GM20000 (cell line): ENCODE results near the gene PLD1.

Experiments used
- DNase-seq: peaks from one replicate; pipeline ENCODE4 v3.0.0; 2012; ENCODE audit warnings: low spot score
- TF ChIP-seq, protein P1 (sequence below): IDR thresholded peaks from 2 replicates; pipeline ENCODE4 v1.5.1; 2012; ENCODE audit warnings: mild to moderate bottlenecking, control low read depth; ENCODE audit errors: extremely low read depth, missing control alignments

The PLD1 gene

DNA sequence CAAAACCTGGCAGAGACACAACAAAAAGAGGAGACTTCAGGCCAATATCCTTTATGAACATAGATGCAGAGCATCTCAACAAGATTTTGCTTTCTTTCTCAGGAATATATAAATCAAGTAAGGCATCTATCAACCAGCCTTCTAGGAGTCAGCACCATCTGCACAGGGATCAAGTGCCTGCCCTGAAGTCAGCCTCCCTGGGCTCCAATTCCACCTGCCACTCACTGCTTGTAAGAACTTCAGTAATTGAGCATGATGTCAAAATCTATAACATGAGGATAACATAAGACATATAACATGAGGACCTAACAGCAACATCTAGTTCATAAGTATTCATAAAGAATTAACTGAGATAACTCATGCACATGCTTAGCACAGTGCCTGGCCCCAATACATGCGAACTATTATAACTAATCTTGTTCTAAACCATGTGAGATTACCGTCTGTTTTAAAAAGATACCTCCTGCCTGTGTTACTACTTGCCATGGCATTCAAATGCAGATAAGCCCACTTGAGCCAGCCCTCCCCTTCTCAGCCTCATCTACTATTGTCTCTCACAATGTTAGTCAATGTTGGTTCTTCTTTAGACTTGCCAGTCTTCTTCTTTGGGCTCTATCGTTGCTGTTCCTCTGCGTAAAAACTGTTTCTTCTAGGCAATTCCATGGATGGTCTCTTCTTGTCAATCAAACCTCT, 91.6 kb downstream of the PLD1 start:
- DNase-seq, result no peak
- TF ChIP-seq, protein P1, sequence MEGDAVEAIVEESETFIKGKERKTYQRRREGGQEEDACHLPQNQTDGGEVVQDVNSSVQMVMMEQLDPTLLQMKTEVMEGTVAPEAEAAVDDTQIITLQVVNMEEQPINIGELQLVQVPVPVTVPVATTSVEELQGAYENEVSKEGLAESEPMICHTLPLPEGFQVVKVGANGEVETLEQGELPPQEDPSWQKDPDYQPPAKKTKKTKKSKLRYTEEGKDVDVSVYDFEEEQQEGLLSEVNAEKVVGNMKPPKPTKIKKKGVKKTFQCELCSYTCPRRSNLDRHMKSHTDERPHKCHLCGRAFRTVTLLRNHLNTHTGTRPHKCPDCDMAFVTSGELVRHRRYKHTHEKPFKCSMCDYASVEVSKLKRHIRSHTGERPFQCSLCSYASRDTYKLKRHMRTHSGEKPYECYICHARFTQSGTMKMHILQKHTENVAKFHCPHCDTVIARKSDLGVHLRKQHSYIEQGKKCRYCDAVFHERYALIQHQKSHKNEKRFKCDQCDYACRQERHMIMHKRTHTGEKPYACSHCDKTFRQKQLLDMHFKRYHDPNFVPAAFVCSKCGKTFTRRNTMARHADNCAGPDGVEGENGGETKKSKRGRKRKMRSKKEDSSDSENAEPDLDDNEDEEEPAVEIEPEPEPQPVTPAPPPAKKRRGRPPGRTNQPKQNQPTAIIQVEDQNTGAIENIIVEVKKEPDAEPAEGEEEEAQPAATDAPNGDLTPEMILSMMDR, result no peak

- DNase-seq, result no peak
- TF ChIP-seq, protein P1, result no peak
These were observed 95.1 kb downstream of the PLD1 start for GRCh38 chr3:171715155-171715554.

DNA sequence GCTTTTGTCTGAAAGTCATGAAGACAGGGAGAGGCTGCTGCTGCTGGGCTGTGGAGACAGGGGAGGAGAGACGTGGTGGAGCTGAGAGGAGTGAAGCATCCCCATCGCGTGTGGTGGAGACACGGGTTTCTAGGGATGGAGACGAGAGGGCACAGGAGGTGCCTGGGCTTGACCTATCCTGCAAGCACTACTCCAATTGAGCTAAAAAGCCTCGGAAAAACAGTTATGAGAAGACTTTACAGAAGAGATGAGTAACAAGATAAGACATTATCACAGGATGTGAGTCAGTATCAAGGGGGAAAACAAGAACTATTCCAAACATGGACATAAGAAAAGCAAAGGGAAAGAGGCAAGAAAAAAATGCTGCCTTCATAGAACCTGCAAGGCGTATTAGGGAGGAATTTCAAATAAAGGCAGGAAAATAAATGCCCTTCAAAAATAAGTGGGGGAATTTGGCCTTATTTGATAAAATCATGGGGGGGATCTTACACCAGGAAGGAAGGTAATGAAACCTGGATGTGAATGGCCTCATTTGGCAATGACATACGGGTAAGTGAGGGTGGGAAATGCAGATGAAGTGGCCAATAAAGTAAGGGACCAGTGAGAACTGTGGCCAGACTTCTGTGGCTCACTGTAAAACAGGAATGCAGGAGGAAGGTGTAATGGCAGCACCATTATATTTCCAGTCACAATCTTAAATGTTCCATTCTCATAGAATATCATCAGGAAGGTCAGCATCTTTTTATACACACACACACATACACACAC, 97.9 kb downstream of the PLD1 start:
- DNase-seq, result no peak
- TF ChIP-seq, protein P1, result no peak

DNA sequence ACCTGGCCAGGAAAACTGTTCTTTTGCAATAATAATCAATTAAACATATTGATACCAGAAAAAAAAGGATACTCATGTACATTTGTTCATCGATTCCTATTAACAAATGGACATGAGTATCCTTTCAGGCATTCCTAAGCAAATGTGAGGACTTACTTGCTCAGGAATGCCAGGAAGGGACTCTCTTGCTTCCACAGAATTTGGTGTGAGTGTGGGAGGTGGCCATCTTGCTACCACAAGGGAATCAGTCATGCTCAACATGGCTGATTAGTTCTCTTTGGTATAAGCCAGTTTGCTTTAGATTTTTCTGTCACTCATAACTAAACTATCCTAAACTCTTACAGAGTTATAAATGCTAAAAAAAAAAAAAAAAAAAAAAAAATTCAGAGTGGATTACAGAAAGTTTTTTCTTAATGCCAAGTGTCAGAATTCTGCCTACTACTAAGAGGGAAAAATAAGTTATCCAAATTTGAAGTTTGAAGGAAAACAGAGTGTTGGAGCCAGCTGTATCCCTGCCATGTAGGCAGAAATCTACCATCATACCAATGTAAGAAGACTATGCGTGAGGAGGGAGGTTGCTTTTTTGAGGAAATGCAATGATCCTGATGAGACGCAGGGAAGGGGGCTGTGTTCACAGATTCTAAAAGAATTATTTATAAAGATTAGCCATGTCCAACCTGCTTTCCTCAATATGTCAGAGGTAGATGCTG, 98.7 kb downstream of the PLD1 start:
- DNase-seq, result no peak
- TF ChIP-seq, protein P1, result no peak

DNA sequence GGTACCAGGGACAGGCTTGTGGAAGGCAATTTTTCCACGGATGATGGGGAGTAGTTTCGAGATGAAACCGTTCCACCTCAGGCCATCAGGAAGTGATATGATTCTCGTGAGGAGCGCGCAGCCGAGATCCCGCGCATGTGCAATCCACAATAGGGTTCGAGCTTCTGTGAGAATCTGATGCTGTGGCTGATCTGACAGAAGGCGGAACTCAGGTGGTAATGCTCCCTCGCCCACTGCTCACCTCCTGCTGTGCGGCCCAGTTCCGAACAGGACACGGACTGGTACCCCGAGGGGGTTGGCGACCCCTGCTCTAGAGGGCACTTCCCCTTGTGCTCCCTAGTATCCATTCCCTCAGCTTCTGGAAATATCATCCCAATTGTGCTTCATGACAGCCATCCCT, 99.9 kb downstream of the PLD1 start:
- no peak for DNase-seq
- TF ChIP-seq, protein P1, result no peak

DNA sequence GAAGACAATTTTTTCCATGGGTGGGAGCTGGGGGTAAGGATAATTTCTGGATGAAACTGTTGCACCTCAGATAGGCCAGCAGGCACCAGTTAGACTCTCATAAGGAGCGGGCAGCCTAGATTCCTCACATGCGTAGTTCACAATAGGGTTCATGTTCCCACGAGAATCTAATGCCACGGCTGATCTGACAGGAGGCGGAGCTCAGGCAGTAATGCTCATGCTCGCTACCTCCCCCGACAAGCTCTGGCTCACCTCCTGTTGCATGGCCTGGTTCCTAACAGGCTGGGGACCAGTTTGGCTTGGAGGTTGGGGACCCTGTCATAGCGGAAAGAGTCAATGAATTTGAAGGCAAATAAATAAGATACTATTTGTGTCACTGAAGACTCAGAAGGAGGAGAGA, 105.5 kb downstream of the PLD1 start:
- TF ChIP-seq, protein P1, result no peak

DNA sequence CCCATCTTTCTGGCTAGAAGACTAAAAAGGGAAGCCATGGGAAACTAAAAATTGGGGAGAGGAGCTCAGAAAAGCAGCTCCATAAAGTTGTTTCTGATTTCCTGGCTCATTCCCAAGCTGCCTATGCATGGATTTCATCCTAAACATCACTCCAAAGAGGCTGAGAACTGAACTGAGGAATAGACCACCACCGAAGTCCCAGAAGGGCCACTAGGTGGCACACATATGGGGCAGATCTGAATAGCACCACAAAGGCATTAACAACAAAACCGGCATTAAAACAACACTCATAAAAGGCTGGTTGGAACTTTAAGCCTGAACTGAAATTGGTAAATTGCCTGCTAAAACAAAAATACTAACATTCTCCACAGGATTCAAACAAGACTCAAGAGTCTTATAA, 106.3 kb downstream of the PLD1 start:
- DNase-seq, result peak; percentile 9
- TF ChIP-seq, protein P1, result peak; percentile 46

More for the DNA sequence above, 105.5 kb downstream of the PLD1 start:
- DNase-seq, result no peak
